HG03108 (cell line): Measurements from ENCODE around the gene CDK6.
A peak's percentile ranks its signal among the peaks of the same experiment; 100 is the strongest.

ENCODE experiments used
- ATAC-seq: cut with Tn5 transposase; IDR thresholded peaks from one replicate; pipeline ENCODE4 v1.9.1; 2021; ENCODE audit warnings: moderate library complexity; ENCODE audit not compliant: unreplicated experiment

CDK6 gene

GRCh38 chr7:92685136-92686042, 151.0 kb downstream of the CDK6 start:
- ATAC-seq = no peak

GRCh38 chr7:92684274-92684673, 152.1 kb downstream of the CDK6 start:
- no peak for ATAC-seq

DNA sequence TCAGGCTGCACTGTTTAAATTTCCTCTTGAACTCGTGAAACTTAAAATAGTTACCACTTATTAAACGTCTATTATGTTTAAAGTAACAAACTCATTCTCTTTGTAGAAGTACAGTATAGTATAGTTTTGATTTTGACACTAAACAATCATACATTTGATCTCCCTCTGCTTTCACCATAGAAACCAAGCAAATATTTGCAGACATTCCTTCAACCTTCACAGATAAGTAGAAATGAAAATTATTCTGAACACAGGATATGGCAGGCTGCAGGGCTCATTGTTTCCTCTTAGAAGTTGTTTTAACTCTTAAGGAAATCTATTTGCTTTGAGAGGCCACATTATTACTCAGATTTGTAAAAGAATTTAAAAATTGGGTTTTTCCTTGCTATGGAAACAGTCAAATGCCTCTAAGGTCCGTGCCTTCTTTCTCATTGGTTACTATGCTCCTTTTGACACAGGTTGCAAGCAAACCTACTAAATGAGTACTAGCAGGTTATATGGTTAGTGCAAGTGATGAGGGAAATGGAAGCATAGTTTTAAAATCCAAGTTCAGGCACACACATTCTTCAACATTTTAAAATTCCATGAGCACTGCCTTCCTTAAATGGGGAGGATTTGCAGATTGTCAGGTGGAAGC, 153.4 kb downstream of the CDK6 start:
- ATAC-seq = no peak

DNA sequence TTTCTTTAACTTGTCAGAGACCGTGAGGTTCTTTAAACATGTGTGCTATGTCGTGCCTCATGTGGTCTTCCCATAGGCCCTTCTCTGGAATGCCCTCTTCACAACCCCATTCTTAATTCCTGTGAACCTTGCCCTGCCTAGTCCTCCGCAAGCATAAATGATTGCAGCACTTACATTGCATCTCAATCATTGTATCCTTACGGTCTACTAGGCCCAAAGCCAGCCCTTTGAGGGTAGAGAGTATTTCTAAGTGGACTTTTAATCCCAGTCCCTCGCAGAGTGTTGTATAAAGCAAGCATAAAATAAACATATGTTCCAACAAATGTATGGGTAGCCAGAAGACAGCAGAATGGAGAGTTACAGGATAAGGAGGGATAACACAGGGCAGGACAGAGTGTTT, 154.0 kb downstream of the CDK6 start:
- no peak for ATAC-seq

DNA sequence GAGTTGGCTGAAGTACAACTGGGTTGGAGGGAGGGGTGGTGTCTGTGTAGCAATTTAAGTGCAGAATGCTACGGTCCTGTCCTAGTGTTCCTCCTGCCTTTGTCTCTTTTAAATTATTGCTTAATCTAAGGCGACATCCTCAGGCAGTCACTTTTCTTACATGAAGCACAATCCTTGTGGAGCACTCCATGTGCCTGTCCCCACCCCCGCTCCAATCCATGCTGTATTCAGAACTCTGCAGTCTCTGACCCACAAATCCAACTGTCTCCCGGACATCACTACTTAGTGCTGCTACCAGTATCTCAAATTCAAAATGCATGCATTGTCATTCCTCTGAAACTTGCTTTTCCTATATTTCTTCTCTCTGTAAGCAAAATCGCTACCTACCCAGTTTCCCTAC, 154.7 kb downstream of the CDK6 start:
- ATAC-seq = no peak

DNA sequence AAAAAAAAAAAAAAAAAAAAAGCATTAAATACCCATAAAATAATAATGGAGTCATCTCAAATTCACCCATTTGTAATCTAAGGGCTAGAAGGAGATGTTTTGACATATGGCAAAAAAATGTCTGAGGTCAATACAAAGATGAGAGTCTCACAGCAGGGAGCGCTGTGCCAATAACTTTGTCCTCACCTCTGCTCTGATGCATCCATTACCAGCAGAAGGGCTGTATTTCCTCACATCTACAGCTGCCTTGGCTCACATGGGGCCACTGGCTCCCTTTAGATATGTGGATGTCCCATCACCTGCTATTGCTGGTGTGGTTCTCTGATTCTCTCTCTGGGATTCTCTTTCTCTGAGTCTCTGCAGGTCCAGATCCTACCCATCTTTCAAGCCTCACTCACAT, 155.9 kb downstream of the CDK6 start:
- no peak for ATAC-seq

DNA sequence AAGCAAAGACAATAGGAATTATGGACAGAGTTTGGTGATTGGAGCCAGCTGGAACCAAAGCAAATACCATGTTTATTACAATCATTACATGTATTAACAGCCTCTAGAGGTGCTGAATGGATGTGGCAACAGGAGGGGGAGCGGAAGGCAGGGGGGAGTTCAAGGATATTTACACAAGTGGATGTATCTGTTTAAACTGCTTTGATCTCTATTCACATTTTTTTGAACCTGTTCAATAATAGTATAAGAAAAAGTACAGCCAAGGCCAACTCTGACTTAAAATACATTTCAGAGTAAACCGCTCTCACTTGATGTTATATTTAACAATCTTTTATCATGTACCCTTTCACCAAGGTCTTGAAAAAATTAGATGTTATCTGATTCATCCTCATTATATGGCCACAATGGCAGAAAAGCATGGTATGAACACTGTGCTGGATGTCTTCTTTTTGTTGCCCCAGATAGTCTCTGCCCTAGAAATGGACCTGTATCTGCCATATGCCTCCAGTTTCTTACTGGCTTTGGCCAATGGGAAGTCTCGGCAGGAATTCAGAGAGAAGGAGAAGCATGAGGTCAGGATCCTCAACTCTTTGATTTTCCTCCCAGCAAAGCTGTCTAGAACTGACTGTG, 158.0 kb downstream of the CDK6 start:
- ATAC-seq = no peak

DNA sequence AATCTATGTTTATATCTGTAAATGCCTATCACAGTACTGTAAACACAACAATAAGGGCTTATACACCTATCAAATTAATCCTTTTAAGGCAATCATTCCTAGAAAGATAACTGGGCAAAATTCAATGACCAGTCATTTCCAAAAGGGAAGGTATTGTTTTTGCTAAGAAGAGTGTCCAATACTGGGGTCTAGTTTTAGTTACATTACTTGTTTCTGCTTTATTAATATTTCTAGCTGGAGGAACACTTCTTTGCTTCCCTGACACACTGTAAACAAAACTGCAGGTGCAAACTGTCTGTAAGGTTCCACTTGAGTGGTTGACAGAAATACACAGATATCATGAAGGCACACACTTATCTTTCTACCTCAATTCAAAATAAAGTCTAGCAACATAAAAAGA, 162.0 kb downstream of the CDK6 start:
- ATAC-seq = peak; percentile 87

DNA sequence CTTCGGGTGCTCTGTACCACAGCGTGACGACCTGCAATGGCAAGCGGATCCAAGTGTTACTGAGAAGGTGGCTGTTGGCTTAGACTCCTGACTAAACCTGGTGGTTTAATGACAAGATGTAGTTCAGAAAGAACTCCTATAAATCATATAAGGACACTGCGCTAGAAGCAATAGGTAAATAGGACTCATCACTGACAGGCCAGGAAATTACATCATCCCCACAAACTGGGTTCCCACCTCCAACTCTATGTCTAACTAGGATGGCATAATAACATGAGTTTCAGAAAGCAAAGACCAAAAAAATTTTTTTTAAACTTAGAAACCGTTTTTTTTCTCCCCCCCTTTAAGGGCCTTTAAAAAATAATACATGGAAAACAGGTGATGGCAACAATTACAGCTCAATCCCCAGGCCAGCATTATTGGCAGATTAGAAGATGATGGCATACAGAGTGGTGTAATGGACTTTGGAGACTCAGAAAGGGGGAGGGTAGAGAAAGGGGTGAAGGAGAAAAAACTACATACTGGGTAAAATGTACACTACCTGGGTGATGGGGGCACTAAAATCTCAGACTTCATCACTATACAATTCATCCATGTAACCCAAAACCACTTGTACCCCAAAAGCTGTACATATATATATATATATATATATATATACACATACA, 164.7 kb downstream of the CDK6 start:
- no peak for ATAC-seq

DNA sequence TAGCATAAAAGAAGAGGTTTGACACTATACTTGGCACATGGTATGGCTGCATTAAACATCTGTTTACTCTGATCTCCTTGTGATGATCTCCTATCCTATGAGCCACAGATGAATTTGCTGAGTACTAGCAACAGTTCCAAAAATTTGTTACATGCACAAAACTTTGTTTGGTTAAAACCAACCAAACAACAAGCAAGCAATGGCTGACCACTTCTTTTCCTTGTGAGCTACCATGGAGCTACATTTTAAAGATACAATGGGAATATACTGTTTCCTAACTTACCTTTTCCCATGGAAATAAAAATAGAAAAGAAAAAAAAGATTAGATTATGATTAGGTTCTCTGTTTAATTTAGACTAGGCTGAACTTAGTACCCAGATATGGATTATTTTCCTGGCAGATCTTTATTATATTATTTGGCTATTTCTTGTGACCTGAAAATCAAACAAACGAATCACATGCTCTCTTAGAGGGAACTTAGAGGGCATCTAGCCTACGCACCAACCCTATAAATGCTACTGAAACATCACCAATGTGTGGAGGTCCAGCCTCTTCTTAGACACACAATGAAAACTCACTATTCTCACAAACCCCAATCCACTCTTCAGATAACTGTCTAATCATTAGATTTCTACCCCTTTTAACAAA, 166.0 kb downstream of the CDK6 start:
- ATAC-seq = no peak

DNA sequence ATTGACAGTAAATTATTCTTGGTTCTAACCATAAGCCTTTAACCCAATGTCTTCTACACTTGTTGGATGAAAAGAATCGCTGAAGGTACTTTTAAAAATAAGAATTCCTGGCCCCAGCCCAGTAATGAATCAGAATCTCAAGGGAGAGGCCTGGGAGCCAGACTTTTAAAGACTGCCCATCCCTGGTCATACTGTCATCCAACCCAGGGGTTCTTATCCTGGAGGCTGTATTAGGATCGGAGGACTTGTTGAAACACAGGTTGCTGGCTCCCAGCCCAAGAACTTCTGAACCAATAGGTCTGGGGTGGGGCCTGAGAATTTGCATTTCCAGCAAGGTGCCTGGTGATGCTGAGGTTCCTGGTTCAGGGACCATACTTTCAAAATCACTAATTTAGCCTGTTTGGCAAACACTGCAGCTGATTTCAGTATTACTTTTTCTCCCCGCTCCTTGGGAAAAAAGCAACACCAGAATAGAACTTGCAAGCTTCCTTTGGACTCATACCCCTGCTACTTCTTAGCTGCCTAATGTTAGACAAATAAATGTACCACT, 166.7 kb downstream of the CDK6 start:
- ATAC-seq = no peak

- ATAC-seq = no peak
Measured at GRCh38 chr7:92668564-92668963, 167.8 kb downstream of the CDK6 start.

- no peak for ATAC-seq
Measured at GRCh38 chr7:92667816-92668535, 168.4 kb downstream of the CDK6 start.

- no peak for ATAC-seq
Measured at GRCh38 chr7:92665926-92666325, 170.4 kb downstream of the CDK6 start.

DNA sequence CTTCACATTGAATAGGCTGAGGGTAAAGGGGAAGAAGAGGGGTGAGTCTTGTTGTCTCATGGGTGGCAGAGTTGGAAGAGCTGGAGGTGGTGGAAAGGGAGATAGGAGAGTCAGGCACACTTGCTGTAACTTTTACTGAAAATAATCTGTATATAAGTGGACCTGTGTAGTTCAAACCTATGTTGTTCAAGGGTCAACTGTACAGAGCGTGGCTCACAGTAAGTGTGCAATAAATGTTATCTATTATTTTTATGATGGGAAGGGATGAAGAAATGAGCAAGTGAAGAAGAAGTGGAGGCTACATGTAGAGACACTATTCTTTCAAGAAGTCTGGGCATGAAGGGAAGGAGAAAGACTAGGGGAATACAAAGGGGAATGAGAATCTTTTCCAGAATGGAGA, 174.7 kb downstream of the CDK6 start:
- ATAC-seq = no peak

- no peak for ATAC-seq
Measured at GRCh38 chr7:92658671-92659070, 177.7 kb downstream of the CDK6 start.

DNA sequence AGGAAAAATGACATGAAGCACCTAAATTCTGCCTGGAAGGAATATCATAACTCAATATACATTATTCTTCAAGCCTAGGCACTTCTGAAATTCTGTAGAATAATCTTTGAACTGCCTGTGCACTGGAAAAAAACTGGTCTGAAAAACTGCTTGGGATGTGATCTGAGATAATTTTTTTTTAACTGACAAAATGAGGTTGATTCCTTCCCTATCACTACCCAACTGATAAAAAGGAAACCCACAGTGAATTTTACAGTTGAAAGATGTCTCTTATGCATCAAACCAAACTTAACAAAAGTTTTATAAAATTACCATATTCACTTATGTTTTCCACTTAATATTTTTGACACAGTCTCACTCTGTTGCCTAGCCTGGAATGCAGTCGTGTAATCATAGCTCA, 179.0 kb downstream of the CDK6 start:
- no peak for ATAC-seq

DNA sequence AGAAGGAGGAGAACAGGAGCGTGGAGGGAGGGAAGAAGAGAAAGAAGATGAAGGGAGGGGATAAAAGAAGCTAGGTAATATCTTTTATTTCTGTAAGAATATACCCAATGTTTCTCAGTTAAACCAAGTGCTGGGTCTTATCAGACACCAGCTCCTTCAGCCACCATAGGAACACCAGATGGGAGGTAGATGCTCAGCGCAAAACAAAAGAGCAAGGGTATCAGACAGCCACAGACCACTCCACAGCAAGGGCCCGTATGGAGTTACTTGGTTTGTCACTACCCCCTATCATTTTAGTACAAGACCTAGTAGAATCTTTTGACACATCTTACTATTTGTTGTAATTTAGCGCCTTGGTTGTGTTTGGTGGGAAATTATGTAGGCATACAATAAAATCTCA, 180.3 kb downstream of the CDK6 start:
- ATAC-seq = no peak

DNA sequence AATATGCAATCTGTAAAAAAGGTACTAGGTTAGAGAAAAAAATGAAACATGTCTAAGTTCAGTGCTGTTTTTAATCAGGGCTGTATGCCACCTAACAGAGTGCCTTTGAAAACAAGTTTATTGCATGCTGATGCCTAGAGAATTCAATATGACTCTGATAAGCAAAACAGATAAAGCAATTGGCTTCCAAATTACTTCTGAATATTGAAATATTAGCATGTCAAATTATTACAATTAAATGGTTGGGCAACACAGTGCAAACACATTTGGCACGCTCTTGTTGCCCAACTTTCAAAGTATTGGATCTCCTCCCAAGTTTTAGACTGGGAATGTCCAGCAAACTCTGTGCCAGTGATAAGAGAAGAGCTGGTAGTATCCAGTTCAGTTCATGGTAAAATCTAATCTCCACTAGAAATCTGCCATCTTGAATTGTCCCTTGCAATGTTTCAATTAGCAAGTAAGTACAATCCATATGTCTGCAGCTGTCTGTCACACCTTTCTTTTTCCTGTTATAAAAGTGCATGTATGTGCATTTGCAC, 181.0 kb downstream of the CDK6 start:
- no peak for ATAC-seq

DNA sequence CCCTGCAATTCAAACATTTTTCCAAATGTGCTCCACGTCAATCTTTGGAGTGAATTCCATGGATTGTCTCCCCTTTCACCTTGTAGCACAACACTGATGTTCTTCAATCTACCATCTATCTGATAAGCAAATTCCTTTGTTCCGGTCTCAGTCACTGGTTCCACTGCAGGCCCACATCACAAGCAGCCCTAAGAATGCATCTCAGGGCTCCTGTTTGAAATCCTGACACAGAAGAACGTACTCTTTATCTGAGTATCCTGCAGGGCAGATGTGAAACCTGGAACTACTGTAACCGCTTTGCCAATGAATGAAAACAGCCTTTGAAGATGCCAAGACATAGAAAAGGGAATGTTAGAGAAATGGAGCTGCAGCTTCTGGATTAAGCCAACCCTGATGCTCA, 183.2 kb downstream of the CDK6 start:
- no peak for ATAC-seq
